NB4 (cell line): Measurements from ENCODE around the gene PRKG1.

Experiments used
- DNase-seq: peaks from one replicate; pipeline ENCODE4 v3.0.0; 2010; ENCODE audit warnings: low read depth
- H3K4me3 ChIP-seq: one replicate; pipeline ENCODE4 v1.5.1; 2011; ENCODE audit warnings: mild to moderate bottlenecking, low read depth, low read length, moderate library complexity
- CTCF ChIP-seq: IDR thresholded peaks from one replicate; pipeline ENCODE4 v1.5.1; 2012; ENCODE audit warnings: low read depth, low read length
- MAX ChIP-seq: IDR thresholded peaks from 2 replicates; pipeline ENCODE4 v1.6.1; 2011; ENCODE audit warnings: low read depth, low read length
- MYC ChIP-seq: IDR thresholded peaks from 2 replicates; pipeline ENCODE4 v1.6.1; 2011; ENCODE audit warnings: low read depth, low read length
- POLR2A ChIP-seq: IDR thresholded peaks from 2 replicates; pipeline ENCODE4 v1.6.1; 2011; ENCODE audit warnings: mild to moderate bottlenecking; ENCODE audit not compliant: insufficient read length; ENCODE audit errors: extremely low read depth

PRKG1 gene

GRCh38 chr10:51230887-51231585, 156.7 kb downstream of the PRKG1 start:
- no peak for TF ChIP-seq CTCF
- no peak for TF ChIP-seq POLR2A
- TF ChIP-seq MAX = no peak
- TF ChIP-seq MYC = no peak
- H3K4me3 ChIP-seq = no peak overlapping the region
- no peak for DNase-seq

- no peak overlapping the region for H3K4me3 ChIP-seq
- TF ChIP-seq CTCF (no peak), MYC (no peak), MAX (no peak), POLR2A (no peak)
- no peak for DNase-seq
Measured at GRCh38 chr10:51231754-51232153, 157.5 kb downstream of the PRKG1 start.

GRCh38 chr10:51233337-51234100, 159.2 kb downstream of the PRKG1 start:
- no peak for DNase-seq
- H3K4me3 ChIP-seq = no peak overlapping the region
- no peak for TF ChIP-seq POLR2A
- no peak for TF ChIP-seq CTCF
- TF ChIP-seq MYC = no peak
- TF ChIP-seq MAX = no peak

GRCh38 chr10:51235865-51236264, 161.6 kb downstream of the PRKG1 start:
- DNase-seq = no peak
- H3K4me3 ChIP-seq = no peak overlapping the region
- no peak for TF ChIP-seq MAX
- no peak for TF ChIP-seq POLR2A
- no peak for TF ChIP-seq MYC
- TF ChIP-seq CTCF = no peak

- DNase-seq = no peak
Measured at GRCh38 chr10:51239006-51239405, 164.7 kb downstream of the PRKG1 start.

More at GRCh38 chr10:51239006-51239405, 164.7 kb downstream of the PRKG1 start:
- no peak overlapping the region for H3K4me3 ChIP-seq
- TF ChIP-seq MYC (no peak), MAX (no peak), CTCF (no peak), POLR2A (no peak)
